CMK (cell line): ENCODE measurements around the gene EFEMP1.

ENCODE experiments used
- DNase-seq: peaks from one replicate; pipeline ENCODE4 v3.0.0-alpha.2; 2010; ENCODE audit warnings: low read depth

The EFEMP1 gene, protein sequence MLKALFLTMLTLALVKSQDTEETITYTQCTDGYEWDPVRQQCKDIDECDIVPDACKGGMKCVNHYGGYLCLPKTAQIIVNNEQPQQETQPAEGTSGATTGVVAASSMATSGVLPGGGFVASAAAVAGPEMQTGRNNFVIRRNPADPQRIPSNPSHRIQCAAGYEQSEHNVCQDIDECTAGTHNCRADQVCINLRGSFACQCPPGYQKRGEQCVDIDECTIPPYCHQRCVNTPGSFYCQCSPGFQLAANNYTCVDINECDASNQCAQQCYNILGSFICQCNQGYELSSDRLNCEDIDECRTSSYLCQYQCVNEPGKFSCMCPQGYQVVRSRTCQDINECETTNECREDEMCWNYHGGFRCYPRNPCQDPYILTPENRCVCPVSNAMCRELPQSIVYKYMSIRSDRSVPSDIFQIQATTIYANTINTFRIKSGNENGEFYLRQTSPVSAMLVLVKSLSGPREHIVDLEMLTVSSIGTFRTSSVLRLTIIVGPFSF

DNA sequence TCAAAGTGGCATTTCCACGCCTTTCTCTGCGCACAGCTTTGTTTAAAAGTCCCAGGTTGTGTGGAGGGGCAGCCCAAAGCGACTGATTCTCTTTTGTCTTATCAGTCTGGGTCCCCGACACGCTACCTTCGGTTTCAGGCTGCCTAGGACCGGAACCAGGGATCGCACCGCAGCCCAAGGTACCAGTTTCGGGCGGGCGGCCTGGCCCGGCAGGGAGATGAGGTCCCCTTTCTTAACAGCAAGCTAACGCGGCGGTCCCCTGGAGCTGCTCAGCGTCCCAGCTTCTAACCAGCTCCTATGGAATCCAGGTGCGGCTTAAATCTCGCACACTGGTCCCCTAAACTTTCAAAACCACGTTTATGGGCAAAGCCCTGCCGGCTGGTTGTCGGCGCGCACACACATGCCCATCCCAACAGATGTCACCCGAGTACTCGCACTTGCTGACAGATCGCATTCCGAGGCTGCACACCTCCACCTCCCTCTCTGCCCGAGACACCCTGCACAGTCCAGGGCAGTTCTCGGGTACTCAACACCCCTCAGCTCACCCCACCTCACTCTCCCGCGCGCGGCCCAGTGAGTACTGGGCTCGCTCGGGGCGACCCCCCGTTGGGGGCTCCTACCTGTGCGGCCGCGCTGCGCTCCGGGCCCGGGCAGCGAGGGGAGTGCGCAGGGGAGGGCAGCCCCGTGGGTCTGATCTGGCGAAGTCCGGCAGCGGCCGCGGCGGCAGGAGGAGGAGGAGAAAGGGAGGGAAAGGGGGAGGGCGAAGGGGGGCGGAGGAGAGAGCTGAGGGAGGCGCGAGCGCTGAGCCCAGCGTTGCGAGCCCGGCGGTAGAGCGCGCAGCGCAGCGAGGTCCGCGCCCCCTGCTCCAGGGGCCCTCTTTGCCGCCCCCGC, at the start of gene EFEMP1:
TSS of gene EFEMP1 (minus strand) at position 692 of the 891 bp plus-strand sequence. CDS start 1,342 bp downstream, outside the sequence.
- DNase-seq, result no peak

DNA sequence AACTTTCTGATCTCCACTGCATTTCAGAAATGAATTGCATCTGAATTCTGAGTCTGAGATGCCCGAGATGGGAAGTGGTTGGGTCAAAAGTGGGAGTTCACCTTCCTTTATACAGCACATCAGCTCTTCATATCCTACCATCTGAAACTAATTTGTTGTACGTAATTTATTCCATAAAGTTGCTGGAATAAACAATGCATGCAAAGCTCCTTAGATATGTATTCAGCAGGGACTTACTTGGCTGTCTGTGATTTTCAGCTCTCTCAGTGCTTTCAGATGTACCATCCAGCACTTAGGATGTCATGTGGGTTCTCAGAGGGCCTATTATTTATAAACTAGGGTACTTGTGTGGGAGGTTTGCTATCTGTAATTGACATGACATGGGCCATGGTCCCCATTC, 46.9 kb upstream of the EFEMP1 start:
- no peak for DNase-seq

DNA sequence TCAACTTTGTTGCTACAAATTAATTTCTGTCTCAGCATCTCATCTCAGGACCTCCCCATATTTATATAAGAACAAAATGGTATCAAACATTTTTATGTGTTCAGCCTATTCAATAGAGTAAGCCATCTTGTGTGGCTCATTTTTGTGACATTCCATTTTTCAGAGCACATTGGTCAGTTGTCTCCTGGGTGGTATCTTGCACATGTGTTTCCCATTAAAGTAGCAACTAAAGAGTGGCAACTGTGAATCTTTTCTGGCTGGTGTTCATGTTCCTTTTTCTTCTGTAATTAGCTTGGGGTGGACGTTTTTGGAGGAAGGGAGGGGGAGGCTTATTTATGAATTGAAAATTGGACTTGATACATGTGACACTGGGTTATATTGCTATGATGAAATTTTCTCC, 45.4 kb upstream of the EFEMP1 start:
- no peak for DNase-seq

- no peak for DNase-seq
Observed at GRCh38 chr2:55966401-55967118, 43.0 kb upstream of the EFEMP1 start.

- DNase-seq, result no peak
Observed at GRCh38 chr2:55965966-55966365, 42.4 kb upstream of the EFEMP1 start.

GRCh38 chr2:55965276-55965675, 41.7 kb upstream of the EFEMP1 start:
- no peak for DNase-seq

DNA sequence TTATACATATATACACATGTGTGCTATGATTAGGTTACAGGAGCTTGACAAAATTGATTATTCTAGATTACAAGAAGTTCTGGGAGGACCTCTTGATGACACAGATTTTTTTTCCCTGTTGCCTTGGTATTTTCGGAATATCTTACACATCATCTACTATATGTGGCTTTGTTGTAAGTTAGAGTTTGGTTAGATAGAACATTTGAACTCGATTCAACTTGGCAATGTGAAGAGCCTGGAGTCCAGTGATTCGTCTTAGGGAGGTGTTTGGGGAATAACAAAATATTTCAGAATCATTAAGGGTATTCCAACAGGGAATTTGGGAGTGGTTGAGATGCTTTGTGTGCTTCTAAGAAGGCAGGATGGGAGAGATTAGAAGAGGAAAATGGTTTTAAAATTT, 39.3 kb upstream of the EFEMP1 start:
- DNase-seq, result no peak

- DNase-seq, result peak; percentile 9
Observed at GRCh38 chr2:55961318-55961911, 37.8 kb upstream of the EFEMP1 start.

- DNase-seq, result no peak
Observed at GRCh38 chr2:55958756-55959155, 35.2 kb upstream of the EFEMP1 start.

- no peak for DNase-seq
Observed at GRCh38 chr2:55957142-55957541, 33.6 kb upstream of the EFEMP1 start.

DNA sequence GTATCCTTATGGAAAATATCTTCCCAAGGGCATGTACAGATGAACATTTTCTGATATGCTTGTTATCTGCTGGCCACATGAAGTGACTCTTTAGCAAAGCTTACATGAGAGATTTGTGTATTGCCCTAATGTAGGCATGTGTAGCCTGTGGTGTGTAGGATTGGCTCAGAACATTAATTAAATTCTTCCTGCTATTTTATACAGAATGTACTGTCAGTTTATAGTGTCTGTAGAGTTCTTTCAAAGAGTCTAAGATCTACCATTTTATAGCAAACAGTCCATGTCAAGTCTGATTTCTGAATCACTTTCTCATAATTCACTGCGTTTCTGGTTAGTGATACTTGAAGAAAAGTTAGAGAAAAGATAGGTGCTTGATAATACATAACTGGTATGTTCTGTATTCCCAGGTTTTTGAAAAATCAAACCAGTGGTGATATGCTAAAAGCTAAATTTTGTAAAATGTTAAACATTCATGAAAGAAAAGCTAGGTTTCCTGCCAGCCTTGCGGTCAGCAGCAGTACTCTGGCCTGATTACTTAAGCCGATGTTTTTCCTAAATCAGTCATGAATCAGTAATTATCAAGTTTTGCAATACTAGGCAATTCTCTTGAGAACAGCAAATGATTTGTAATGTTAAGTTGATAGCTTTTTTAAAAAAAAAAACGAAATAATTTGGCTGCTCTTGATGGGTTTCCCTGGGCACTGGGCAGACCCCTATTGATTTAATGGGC, 30.9 kb upstream of the EFEMP1 start:
- no peak for DNase-seq

DNA sequence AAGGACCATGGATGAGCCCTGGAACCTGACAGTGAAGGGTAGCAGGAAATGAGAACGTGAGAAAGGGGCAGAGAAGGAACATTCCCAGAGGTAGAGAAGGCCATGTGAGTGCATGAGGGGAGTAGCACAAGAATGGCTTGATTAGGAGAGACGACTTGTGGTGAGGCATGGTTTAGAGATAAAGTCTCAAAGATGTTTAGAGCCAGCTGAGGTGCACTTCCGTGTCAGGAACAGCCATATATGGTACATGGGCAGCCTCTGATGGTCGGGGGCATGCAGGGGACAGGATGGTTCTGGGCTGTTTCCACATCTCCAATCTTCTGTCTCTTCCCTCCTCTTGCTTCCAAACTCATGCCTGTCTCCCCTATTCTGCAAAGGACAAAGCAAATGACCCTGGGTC, 28.8 kb upstream of the EFEMP1 start:
- no peak for DNase-seq

DNA sequence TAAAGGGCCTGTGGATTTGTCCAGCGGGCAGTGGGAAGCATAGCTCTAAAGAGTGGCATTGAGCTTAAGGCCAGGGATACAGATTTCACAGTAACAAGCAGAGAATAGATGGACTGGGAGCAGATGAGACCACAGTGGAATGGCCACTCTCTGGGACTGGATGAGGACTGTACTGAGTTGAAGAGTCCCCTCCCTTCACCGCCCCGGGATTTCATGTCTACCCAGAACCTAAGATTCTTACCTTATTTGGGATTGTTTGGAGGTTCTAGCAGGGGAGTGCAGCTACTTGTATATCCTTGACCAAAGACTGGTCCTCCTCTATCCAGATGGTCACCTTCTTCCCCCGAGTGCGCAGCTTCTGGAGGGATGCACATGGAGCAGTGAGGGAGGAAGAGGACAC, 28.0 kb upstream of the EFEMP1 start:
- no peak for DNase-seq

GRCh38 chr2:55949613-55950012, 26.0 kb upstream of the EFEMP1 start:
- no peak for DNase-seq

DNA sequence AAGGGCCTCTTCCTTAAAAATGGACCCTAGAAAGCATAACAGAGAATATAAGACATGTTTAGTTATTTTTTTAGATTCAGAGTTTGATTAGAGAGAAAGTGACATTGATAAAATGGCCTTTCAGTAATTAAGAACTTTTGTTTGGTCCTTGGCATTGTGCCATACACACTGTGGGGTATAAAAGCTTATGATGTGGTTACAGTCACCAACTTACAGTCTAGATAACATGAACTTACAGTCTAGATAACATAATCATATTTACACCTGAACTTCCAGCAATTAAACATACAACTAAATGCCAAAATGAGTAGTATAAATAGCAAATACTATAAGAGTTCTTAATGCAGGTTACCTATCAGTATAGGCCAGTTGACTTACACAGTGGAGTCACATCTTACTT, 25.6 kb upstream of the EFEMP1 start:
- DNase-seq, result no peak

DNA sequence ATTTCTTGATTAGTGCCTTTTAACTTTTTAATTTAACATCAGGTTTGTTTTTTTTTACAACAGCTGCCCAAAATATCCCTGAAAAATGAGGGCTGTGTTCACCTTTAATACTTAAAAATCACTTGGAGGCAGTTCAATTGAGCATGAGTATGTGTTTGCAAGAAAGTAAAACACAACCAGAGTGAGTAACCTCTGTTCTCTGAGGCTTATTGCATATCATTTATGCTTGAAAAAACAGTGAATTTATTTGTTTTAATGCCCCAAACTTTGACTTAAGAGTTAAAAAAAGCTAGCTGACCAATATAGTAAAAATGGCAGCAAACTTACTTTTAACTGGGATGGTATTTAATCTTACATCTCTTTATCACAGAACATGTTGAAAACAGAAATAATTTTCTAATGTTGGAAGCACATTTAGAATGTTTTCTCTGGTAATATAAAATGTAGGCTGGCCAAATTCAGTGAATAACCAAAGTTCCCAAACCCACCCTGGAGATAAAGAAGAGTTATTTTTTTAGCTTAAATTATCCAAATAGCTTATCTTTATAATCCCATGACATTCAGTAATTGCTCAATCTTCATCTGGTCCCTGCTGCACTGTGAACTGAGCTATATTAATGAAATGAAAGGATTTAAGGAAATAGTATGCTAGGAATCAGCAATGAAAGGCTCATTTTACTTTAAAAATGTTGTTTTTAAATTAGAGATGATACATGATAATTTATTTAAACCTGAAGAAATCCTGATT, 24.8 kb upstream of the EFEMP1 start:
- DNase-seq, result no peak

DNA sequence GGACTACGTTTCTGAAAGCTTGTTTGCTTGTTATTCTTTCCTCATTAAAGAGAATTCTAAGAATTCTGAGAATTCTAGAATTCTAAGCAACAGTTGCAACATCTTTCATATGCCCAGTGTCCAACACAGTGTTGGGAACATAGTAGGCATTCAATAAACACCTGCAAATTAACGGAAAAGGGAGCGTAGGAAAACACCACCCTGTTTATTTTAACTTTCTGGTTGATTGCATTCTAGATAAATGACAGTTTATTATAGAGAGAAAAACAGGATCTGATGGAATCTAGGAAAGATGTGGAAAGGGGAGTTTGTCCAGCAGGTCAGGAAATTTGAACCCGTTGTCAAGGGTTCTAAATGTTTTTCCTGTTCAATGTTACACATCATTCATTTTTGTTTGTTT, 24.2 kb upstream of the EFEMP1 start:
- DNase-seq, result no peak

- no peak for DNase-seq
Observed at GRCh38 chr2:55946793-55947192, 23.2 kb upstream of the EFEMP1 start.

GRCh38 chr2:55943466-55943865, 19.9 kb upstream of the EFEMP1 start:
- DNase-seq, result no peak

DNA sequence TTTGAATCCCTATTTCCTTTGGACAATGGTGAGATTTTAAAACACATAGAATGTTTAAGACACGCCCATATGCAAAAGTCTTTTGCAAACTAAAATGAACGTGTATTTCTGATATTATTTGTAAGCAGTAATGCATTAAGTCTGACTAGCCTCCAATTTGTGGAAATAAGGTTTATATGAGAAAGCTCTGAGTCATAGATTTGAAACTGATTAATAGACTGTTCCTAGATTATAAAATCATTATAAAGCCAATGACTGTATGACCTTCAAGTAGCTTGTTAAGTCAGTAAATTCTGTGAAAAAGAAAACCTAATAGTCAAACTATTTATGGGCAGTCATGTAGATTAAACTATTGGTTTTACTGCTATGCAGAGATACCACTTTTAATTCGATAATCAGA, 12.8 kb upstream of the EFEMP1 start:
- no peak for DNase-seq

- no peak for DNase-seq
Observed at GRCh38 chr2:55934337-55934736, 10.8 kb upstream of the EFEMP1 start.
